Muscle layer of duodenum (tissue), 2 donors: ENCODE results near the gene VWA5B2.

Experiments used
- H3K27ac ChIP-seq: one replicate; pipeline ENCODE4 v1.7.0; 2013; ENCODE audit warnings: mild to moderate bottlenecking, low read length
- H3K27me3 ChIP-seq: one replicate; pipeline ENCODE4 v1.7.0; 2013; ENCODE audit warnings: low read depth, mild to moderate bottlenecking, control low read depth, low read length
- H3K36me3 ChIP-seq, 2 donors: one replicate each; pipeline ENCODE4 v1.7.0; 2013; ENCODE audit warnings: low read length in 2 of 2, control low read depth in 1 of 2, mild to moderate bottlenecking in 1 of 2; ENCODE audit not compliant: insufficient read depth in 2 of 2, control insufficient read depth in 1 of 2
- H3K4me1 ChIP-seq, 2 donors: one replicate each; pipeline ENCODE4 v1.7.0; 2013; ENCODE audit warnings: low read length in 2 of 2, mild to moderate bottlenecking in 2 of 2, control low read depth in 1 of 2, moderate library complexity in 1 of 2; ENCODE audit not compliant: insufficient read depth in 2 of 2, control insufficient read depth in 1 of 2
- H3K4me3 ChIP-seq, 2 donors: one replicate each; pipeline ENCODE4 v1.7.0; 2013; ENCODE audit warnings: low read length in 2 of 2, low read depth in 1 of 2, mild to moderate bottlenecking in 1 of 2
- H3K9me3 ChIP-seq, 2 donors: one replicate each; pipeline ENCODE4 v1.7.0; 2013; ENCODE audit warnings: low read length in 2 of 2, control low read depth in 1 of 2, mild to moderate bottlenecking in 1 of 2; ENCODE audit not compliant: control insufficient read depth in 1 of 2
- donor health status: healthy.

VWA5B2 gene

GRCh38 chr3:184227481-184227935, 1.9 kb upstream of the VWA5B2 start:
- H3K27me3 ChIP-seq, result peaks cover 40% of the 10 kb centered on the region

GRCh38 chr3:184228376-184229137, 828 bp upstream of the VWA5B2 start:
- H3K4me3 ChIP-seq, result peak overlapping the region in 1 of 2 donors; percentile 80
- no peak overlapping the region for H3K27ac ChIP-seq
- peaks cover 42% of the 10 kb centered on the region for H3K27me3 ChIP-seq
- H3K9me3 ChIP-seq, result no peaks in the 10 kb centered on the region
- peaks cover 0 to 27% of the 10 kb centered on the region in 2 donors for H3K4me1 ChIP-seq
- no peaks in the 10 kb centered on the region for H3K36me3 ChIP-seq

More at GRCh38 chr3:184227481-184227935, 1.9 kb upstream of the VWA5B2 start:
- peaks cover 0 to 27% of the 10 kb centered on the region in 2 donors for H3K4me1 ChIP-seq
- H3K36me3 ChIP-seq, result no peaks in the 10 kb centered on the region
- no peak overlapping the region for H3K27ac ChIP-seq
- no peak overlapping the region for H3K4me3 ChIP-seq
- no peaks in the 10 kb centered on the region for H3K9me3 ChIP-seq

- no peak overlapping the region for H3K27ac ChIP-seq
- H3K4me1 ChIP-seq, result peaks cover 0 to 27% of the 10 kb centered on the region in 2 donors
- no peaks in the 10 kb centered on the region for H3K36me3 ChIP-seq
- peak overlapping the region in 1 of 2 donors; percentile 80 for H3K4me3 ChIP-seq
- H3K27me3 ChIP-seq, result peaks cover 42% of the 10 kb centered on the region
- no peaks in the 10 kb centered on the region for H3K9me3 ChIP-seq
These were observed 757 bp downstream of the VWA5B2 start for GRCh38 chr3:184230081-184230602.

- no peak overlapping the region for H3K27ac ChIP-seq
- H3K4me1 ChIP-seq, result peaks cover 0 to 27% of the 10 kb centered on the region in 2 donors
- peak overlapping the region in 1 of 2 donors; percentile 80 for H3K4me3 ChIP-seq
- peaks cover 42% of the 10 kb centered on the region for H3K27me3 ChIP-seq
- H3K36me3 ChIP-seq, result no peaks in the 10 kb centered on the region
- H3K9me3 ChIP-seq, result no peaks in the 10 kb centered on the region
These were observed 1.5 kb downstream of the VWA5B2 start for GRCh38 chr3:184230603-184231528.

DNA sequence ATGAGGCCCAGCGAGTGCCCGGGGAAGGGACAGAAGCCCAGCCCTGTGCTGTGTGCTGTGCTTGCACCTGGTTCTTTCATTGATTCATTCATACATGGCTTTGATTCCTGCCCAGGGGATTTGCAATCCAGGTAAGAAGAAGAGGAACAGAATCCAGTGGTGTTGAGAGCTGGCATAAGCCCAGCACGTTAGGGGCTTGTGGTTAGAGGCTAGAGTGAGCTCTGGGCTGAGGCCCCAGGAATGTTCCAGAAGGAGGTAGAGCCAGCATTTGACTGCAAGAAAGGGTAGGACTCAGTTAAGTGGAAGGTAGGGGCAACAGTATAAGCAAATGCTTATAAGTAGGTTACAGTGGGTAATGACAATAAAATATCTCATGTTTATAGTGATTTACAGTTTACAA, 2.3 kb downstream of the VWA5B2 start:
- Histone ChIP-seq H3K27ac (no peak overlapping the region), H3K4me3 (no peak overlapping the region), H3K36me3 (no peaks in the 10 kb centered on the region), H3K27me3 (peaks cover 42% of the 10 kb centered on the region), H3K4me1 (peaks cover 0 to 27% of the 10 kb centered on the region in 2 donors), H3K9me3 (no peaks in the 10 kb centered on the region)

DNA sequence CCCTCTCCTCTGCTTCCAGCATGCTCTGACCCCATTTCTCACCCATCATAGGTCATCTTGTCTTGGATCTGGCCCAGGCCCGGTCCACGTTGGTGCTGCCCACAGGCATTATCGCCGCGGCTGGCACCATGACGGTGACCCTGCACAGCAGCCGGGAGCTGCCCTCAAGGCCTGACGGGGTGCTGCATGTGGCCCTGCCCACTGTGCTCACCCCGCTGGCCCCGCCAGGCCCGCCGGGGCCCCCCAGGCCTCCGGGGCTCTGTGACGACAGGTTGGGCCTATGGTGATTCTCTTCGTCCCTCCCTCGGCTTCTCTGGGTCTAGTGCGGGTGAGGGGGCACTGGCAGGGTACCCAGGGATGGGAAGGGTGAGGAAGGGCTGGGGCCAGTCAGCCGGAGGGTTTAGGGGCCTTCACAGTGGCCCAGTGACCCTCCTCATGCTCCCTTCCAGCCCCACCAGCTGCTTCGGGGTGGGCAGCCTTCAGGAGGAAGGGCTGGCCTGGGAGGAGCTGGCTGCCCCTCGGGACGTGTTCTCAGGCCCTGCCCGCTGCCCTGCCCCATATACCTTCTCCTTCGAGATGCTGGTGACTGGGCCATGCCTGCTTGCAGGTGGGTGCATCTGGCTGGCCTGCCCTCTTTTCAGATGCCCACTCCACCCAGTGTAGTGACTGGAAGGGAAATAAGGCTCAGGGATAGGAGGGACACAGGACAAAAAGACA, 3.9 kb downstream of the VWA5B2 start:
- Histone ChIP-seq H3K4me1 (peaks cover 0 to 27% of the 10 kb centered on the region in 2 donors), H3K27me3 (peaks cover 33% of the 10 kb centered on the region), H3K27ac (no peak overlapping the region), H3K9me3 (no peaks in the 10 kb centered on the region), H3K4me3 (no peak overlapping the region), H3K36me3 (no peaks in the 10 kb centered on the region)

DNA sequence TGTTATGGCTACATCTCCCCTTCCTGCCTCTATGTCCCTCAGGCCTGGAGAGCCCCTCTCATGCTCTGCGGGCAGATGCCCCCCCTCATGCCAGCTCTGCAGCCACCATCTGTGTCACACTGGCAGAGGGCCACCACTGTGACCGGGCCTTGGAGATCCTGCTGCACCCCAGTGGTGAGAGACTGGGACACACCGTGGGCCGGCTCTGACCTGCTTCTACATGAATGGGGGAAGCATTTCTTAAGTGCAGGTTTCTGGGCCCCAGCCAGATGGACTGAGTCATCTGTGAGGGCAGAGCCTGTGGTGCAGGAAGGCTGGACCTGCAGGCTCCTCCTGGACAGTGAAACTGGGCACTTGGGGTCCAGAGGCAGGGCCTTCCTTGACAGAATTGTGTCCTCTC, 4.8 kb downstream of the VWA5B2 start:
- H3K27ac ChIP-seq, result no peak overlapping the region
- H3K4me3 ChIP-seq, result no peak overlapping the region
- peaks cover 0 to 19% of the 10 kb centered on the region in 2 donors for H3K4me1 ChIP-seq
- H3K36me3 ChIP-seq, result no peaks in the 10 kb centered on the region
- H3K27me3 ChIP-seq, result peaks cover 27% of the 10 kb centered on the region
- no peaks in the 10 kb centered on the region for H3K9me3 ChIP-seq

- no peak overlapping the region for H3K27ac ChIP-seq
- H3K4me1 ChIP-seq, result peaks cover 0 to 13% of the 10 kb centered on the region in 2 donors
- no peaks in the 10 kb centered on the region for H3K36me3 ChIP-seq
- H3K4me3 ChIP-seq, result no peak overlapping the region
- H3K9me3 ChIP-seq, result no peaks in the 10 kb centered on the region
- peaks cover 22% of the 10 kb centered on the region for H3K27me3 ChIP-seq
These were observed 5.4 kb downstream of the VWA5B2 start for GRCh38 chr3:184234671-184235380.

DNA sequence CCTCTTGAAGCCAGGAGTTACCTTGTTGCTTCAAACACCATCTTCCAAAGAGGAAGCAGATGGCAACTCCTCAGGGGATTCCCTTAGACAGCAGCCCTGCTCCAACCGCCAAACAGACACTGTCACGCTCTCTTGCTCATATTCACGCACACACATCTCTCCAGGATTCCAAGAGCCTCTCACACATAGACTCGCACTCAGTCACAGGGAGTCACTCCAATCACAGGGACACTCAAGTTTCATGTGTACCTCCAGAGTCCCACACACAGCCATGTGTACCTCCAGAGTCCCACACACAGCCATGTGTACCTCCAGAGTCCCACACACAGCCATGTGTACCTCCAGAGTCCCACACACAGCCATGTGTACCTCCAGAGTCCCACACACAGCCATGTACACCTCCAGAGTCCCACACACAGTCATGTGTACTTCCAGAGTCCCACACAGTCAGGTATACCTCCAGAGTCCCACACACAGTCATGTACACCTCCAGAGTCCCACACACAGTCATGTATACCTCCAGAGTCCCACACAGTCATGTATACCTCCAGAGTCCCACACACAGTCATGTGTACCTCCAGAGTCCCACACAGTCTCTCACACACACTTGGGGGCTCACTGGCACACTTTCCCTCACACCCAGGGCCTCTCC, 6.1 kb downstream of the VWA5B2 start:
- Histone ChIP-seq H3K4me1 (peaks cover 0 to 7% of the 10 kb centered on the region in 2 donors), H3K36me3 (no peaks in the 10 kb centered on the region), H3K9me3 (no peaks in the 10 kb centered on the region), H3K4me3 (no peak overlapping the region), H3K27me3 (peaks cover 21% of the 10 kb centered on the region), H3K27ac (no peak overlapping the region)

DNA sequence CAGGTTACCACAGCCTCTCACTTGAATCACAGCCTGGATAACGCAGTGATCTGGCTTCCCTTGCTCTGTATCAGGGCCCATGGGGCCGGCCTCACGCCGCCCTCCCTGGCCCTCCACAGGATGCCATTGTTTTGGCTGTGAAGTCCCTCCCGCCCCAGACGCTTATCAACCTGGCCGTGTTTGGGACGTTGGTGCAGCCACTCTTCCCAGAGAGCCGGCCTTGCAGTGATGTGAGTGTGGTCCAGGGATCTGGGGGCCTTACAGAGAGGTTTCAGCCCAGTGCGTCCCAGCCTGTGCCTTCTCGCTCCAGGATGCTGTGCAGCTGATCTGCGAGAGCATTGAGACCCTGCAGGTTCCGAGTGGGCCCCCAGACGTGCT, 6.6 kb downstream of the VWA5B2 start:
- Histone ChIP-seq H3K27ac (no peak overlapping the region), H3K4me1 (peaks cover 0 to 1% of the 10 kb centered on the region in 2 donors), H3K9me3 (no peaks in the 10 kb centered on the region), H3K36me3 (no peaks in the 10 kb centered on the region), H3K4me3 (no peak overlapping the region), H3K27me3 (peaks cover 17% of the 10 kb centered on the region)
